NCI-H2196 (cell line): ENCODE measurements around the gene RAPGEF1.

Experiments used
- DNase-seq: peaks from one replicate; lab custom pipeline; 2025; ENCODE audit not compliant: unreplicated experiment; lab: John Stamatoyannopoulos, UW

The RAPGEF1 gene

GRCh38 chr9:131611586-131612315, 128.1 kb downstream of the RAPGEF1 start:
- no peak for DNase-seq

GRCh38 chr9:131610231-131610761, 129.6 kb downstream of the RAPGEF1 start:
- peak; percentile 17 for DNase-seq

- no peak for DNase-seq
Measured at GRCh38 chr9:131609099-131609830, 130.6 kb downstream of the RAPGEF1 start.

- no peak for DNase-seq
Measured at GRCh38 chr9:131608493-131609037, 131.3 kb downstream of the RAPGEF1 start.

- DNase-seq: no peak
Measured at GRCh38 chr9:131607591-131607990, 132.3 kb downstream of the RAPGEF1 start.

- no peak for DNase-seq
Measured at GRCh38 chr9:131606896-131607567, 132.8 kb downstream of the RAPGEF1 start.

GRCh38 chr9:131605770-131606590, 133.9 kb downstream of the RAPGEF1 start:
- DNase-seq: no peak

GRCh38 chr9:131603711-131604439, 136.0 kb downstream of the RAPGEF1 start:
- DNase-seq: no peak

GRCh38 chr9:131603199-131603598, 136.7 kb downstream of the RAPGEF1 start:
- no peak for DNase-seq

- DNase-seq: no peak
Measured at GRCh38 chr9:131601683-131602181, 138.1 kb downstream of the RAPGEF1 start.

GRCh38 chr9:131598121-131598520, 141.8 kb downstream of the RAPGEF1 start:
- no peak for DNase-seq

GRCh38 chr9:131597246-131597645, 142.6 kb downstream of the RAPGEF1 start:
- DNase-seq: no peak

- DNase-seq: no peak
Measured at GRCh38 chr9:131596430-131596743, 143.5 kb downstream of the RAPGEF1 start.

GRCh38 chr9:131595696-131596429, 144.0 kb downstream of the RAPGEF1 start:
- no peak for DNase-seq

GRCh38 chr9:131594906-131595665, 144.8 kb downstream of the RAPGEF1 start:
- DNase-seq: no peak

GRCh38 chr9:131593936-131594665, 145.8 kb downstream of the RAPGEF1 start:
- DNase-seq: peak; percentile 77

- DNase-seq: no peak
Measured at GRCh38 chr9:131593091-131593820, 146.6 kb downstream of the RAPGEF1 start.
